SU-DHL-6 (cell line): Measurements from ENCODE around the gene TTC4.

ENCODE experiments used
- EZH2phosphoT487 ChIP-seq: fragments of 200-600 bp; sonication (generic), shearing (Covaris generic); conservative IDR thresholded peaks from 2 replicates; pipeline ENCODE4 v1.6.1; 2018; ENCODE audit warnings: mild to moderate bottlenecking, antibody characterized with exemption, low read length, moderate library complexity, mixed read lengths
- TF ChIP-seq, protein P1 (sequence below): fragments of 200-600 bp; sonication (generic); IDR thresholded peaks from one replicate; pipeline ENCODE4 v1.5.1; 2017; ENCODE audit warnings: antibody characterized with exemption, mild to moderate bottlenecking, low read length, moderate library complexity; ENCODE audit not compliant: insufficient read depth, poor library complexity, severe bottlenecking

DNA sequence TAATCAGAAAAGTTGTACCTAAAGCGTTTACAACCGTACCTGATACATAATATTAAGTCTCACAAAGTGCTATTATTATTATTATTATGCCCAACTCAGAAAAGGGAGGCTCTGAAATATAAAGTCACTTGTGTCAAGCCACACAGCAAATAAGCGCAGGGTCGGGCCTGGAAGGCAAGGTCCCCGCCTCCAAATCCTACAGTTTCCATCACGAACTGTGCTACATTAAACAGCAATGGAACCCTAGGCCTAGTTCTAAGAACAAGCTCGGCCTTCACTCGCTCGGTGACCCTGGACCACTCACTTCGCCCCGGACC is 48.1 kb downstream of the TTC4 start:
- TF ChIP-seq, protein P1, sequence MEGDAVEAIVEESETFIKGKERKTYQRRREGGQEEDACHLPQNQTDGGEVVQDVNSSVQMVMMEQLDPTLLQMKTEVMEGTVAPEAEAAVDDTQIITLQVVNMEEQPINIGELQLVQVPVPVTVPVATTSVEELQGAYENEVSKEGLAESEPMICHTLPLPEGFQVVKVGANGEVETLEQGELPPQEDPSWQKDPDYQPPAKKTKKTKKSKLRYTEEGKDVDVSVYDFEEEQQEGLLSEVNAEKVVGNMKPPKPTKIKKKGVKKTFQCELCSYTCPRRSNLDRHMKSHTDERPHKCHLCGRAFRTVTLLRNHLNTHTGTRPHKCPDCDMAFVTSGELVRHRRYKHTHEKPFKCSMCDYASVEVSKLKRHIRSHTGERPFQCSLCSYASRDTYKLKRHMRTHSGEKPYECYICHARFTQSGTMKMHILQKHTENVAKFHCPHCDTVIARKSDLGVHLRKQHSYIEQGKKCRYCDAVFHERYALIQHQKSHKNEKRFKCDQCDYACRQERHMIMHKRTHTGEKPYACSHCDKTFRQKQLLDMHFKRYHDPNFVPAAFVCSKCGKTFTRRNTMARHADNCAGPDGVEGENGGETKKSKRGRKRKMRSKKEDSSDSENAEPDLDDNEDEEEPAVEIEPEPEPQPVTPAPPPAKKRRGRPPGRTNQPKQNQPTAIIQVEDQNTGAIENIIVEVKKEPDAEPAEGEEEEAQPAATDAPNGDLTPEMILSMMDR, result no peak
- TF ChIP-seq EZH2phosphoT487, result no peak
